SU-DHL-6 (cell line): ENCODE results near the gene ARIH1.
"Not testable (repeated sequence)": the region's sequence is repeated elsewhere in the genome, so short reads cannot be mapped to it uniquely, and the experiment has no call there.

ENCODE experiments used
- CTCF ChIP-seq: fragments of 200-600 bp; sonication (generic); IDR thresholded peaks from one replicate; pipeline ENCODE4 v1.5.1; 2017; ENCODE audit warnings: antibody characterized with exemption, mild to moderate bottlenecking, low read length, moderate library complexity; ENCODE audit not compliant: insufficient read depth, poor library complexity, severe bottlenecking
- EZH2phosphoT487 ChIP-seq: fragments of 200-600 bp; sonication (generic), shearing (Covaris generic); conservative IDR thresholded peaks from 2 replicates; pipeline ENCODE4 v1.6.1; 2018; ENCODE audit warnings: mild to moderate bottlenecking, antibody characterized with exemption, low read length, moderate library complexity, mixed read lengths

DNA sequence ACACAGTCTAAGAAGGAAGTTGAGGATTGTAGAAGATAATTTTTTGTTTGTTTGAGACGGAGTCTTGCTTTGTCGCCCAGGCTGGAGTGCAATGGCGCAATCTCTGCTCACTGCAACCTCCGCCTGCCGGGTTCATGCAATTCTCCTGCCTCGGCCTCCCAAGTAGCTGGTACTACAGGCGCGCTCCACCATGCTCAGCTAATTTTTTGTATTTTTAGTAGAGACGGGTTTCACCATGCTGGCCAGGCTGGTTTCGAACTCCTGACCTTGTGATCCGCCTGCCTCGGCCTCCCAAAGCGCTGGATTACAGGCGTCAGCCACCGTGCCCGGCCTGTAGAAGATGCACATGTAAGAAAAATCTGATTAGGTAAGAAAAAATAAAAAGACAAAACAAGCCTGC, 2.2 kb downstream of the ARIH1 start:
- TF ChIP-seq CTCF, EZH2phosphoT487: not testable (repeated sequence)
